GM10248 (cell line): ENCODE data around the gene ERAP2.

Experiments used
- CTCF ChIA-PET: fragments of 300-600 bp; sonication (Branson Sonifier 250); formaldehyde crosslinking; extraction: SDS; loops from one replicate; lab custom pipeline; 2021; ENCODE audit warnings: antibody characterized with exemption; lab: Yijun Ruan, JAX
- POLR2A ChIA-PET: fragments of 350-650 bp; sonication (Branson Sonifier 250); formaldehyde crosslinking; extraction: SDS; loops from one replicate; lab custom pipeline; 2020; ENCODE audit warnings: antibody characterized with exemption; lab: Yijun Ruan, JAX
- DNase-seq: peaks from one replicate; pipeline ENCODE4 v3.0.0; 2012; ENCODE audit errors: extremely low spot score
- TF ChIP-seq, protein P1 (sequence below): IDR thresholded peaks from 2 replicates; pipeline ENCODE4 v1.5.1; 2012; ENCODE audit warnings: mild to moderate bottlenecking, low read depth; ENCODE audit errors: extremely low read depth, missing control alignments, control extremely low read depth

ERAP2 gene

DNA sequence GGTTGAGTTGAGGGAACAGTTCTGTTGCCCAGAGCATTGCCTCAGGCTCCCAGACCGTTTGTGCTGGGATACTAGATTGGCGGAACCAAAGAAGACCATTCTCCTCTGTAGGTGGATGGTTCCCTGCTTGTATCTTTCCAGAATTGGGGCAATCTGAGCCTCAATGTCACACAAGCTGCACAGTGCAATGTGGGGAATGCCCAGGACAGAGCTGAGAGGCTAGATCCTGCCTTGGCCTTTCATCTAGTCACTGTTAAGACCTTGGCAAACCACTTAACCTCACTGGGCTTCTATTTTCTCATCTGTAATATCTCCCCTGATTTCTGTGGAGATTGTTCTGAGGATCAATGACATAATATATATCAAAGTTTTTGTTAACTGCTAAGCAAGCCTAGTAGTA lies 16.9 kb upstream of the ERAP2 start:
- no peak for DNase-seq
- ChIA-PET POLR2A (no interaction called here), CTCF (interaction anchor here (1.1 to 7.1 kb wide), 2 partner anchors 9 to 14 kb away, joined by 3 to 53 read pairs; no protein-coding TSS in a partner anchor)
- TF ChIP-seq, protein P1, sequence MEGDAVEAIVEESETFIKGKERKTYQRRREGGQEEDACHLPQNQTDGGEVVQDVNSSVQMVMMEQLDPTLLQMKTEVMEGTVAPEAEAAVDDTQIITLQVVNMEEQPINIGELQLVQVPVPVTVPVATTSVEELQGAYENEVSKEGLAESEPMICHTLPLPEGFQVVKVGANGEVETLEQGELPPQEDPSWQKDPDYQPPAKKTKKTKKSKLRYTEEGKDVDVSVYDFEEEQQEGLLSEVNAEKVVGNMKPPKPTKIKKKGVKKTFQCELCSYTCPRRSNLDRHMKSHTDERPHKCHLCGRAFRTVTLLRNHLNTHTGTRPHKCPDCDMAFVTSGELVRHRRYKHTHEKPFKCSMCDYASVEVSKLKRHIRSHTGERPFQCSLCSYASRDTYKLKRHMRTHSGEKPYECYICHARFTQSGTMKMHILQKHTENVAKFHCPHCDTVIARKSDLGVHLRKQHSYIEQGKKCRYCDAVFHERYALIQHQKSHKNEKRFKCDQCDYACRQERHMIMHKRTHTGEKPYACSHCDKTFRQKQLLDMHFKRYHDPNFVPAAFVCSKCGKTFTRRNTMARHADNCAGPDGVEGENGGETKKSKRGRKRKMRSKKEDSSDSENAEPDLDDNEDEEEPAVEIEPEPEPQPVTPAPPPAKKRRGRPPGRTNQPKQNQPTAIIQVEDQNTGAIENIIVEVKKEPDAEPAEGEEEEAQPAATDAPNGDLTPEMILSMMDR, result no peak

DNA sequence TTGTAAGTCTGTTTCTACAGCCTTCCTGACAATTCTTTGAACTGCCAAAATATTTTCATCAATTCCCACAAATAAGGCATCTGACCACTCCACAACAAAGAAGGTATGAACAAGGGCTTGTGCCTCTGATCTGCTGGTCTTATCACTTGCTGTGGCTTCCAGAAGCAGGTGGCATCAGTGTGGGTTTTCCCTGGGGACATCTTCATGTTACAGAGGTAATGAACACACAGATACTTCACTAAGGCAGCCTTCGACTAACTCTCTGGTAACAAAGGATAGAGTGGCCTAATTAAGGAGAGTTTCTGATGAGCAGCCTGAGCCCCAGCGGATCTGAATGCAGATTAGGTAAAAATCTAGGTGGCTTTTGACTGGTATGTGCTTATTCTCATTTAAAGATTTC lies 15.2 kb upstream of the ERAP2 start:
- POLR2A ChIA-PET, result no interaction called here
- DNase-seq, result no peak
- CTCF ChIA-PET, result interaction anchor here (1.0 to 7.1 kb wide), 2 partner anchors 8 to 219 kb away, joined by 3 to 53 read pairs; no protein-coding TSS in a partner anchor
- TF ChIP-seq, protein P1, result no peak

DNA sequence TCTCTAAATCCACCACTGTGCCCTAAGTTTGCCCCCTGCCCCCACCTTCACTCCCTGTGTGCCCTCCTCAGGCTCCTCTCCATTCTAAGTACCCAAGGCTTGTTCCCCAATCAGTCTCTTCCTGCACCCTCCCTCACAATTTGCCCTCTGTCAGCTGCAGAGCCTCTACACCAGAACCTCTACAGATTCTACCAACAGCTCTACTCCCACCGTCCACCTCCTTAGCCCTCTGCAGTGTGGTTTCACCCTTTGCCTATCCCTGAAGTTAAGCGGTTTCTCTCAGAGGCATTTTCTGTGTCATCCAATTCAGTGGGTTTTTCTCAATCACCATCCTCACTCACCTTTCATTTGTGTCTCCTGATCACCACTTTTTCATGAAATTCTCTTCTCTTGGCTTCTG lies 13.2 kb upstream of the ERAP2 start:
- TF ChIP-seq, protein P1, result no peak
- ChIA-PET CTCF (interaction anchor here (0.9 to 1.3 kb wide), 2 partner anchors 8 to 14 kb away, joined by 3 to 4 read pairs; no protein-coding TSS in a partner anchor), POLR2A (interaction anchor here (0.6 kb wide), 1 partner anchor 57 kb away, joined by 3 read pairs; no protein-coding TSS in a partner anchor)
- no peak for DNase-seq

DNA sequence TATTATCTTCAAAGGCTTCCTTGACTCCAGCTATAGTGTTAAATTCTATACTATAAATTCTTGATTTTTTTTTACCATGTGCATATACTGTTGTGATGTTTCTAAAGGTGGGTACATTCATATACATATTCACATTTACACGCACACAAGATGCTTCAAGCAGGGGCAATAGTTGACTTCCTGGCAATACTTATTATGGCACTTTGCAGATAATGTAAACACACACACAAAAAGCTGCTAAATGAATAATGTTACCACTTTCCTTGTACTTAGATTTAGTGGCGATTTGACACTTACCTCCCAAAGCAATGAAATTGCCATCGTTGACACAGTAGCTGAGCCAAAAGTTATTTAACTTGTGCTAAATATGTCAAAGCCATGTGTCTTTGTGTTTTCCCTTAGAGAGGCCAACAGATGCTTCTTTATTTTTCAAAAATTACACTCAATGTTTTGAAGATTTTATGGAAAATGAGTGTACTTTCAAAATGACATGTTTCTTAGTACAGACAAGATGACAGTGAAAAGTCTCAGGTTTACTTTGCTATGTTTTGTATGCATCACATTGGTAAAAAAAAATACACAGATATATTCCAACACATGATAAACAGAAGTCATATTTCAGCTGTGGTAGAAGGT lies 12.2 kb upstream of the ERAP2 start:
- ChIA-PET CTCF (interaction anchor here (0.9 to 8.7 kb wide), 4 partner anchors 9 to 297 kb away, joined by 3 to 116 read pairs (median 4); partner anchors contain the start of gene ERAP2), POLR2A (no interaction called here)
- TF ChIP-seq, protein P1, result no peak
- DNase-seq, result no peak

DNA sequence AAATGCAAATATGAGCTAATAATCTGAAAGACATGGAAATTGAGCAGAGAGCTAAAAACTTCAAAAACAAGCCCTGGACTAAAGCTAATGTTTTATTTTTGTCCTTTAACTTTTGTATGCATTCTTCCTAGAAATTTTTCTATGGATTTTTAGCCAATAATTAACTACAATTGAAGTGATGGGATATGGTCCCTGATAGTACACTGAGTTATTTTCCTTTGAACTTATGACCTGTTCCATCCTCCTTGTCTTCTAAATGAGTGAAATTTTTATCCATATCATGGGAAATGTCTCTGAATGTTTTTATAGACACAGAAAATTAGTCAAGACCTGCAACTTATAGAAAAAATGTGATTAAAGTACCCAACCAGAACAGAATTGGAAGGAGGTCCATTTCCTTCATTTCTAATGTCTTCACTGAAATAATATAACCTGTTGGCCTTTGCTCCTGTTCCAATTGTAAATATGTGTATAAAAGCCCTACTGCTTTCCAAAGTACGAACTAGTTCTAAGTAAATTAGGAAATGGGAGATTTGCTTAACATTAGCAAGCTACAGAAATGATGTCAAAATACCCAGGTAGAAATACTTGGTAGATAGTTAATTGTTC lies 11.3 kb upstream of the ERAP2 start:
- TF ChIP-seq, protein P1, result no peak
- POLR2A ChIA-PET, result no interaction called here
- CTCF ChIA-PET, result interaction anchor here (0.9 to 8.7 kb wide), 3 partner anchors 9 to 296 kb away, joined by 3 to 116 read pairs (median 4); partner anchors contain the start of gene ERAP2
- DNase-seq, result no peak

DNA sequence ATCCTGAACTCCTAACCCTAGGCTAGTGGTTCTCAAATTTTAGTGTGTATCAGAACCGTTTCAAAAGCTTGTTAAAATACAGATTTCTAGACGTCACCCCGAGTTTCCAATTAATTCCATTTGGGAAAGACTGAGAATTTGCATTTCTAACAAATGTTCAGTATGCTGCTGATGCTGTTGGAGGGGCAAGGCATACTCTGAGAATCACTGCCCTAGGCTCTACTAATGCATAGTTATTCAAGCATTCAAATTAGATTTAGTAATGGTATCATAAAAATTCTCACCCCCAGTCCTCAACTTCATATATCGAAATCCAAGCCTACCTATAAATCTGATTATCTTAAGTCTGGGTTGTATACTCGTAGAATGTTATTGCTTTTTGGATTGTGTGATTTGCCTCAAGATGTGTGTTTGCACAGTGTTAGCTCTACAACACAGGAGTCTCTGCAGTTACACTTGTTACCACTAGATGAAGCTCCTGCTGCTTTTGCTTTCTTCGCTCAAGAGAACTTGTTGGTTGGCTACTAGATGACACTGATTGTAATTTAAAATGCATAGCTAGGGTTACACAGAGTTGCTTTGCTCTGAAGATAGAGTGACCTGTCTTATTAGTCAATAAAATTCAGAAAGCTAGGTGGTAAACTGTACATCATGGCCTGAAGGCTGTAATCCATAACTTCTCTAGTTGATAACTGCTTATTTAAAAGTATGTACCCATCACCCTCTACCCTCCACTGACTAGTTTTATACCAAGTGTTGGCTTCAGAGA lies 7.5 kb upstream of the ERAP2 start:
- DNase-seq, result peak; percentile 53
- POLR2A ChIA-PET, result no interaction called here

More for the DNA sequence above, 7.5 kb upstream of the ERAP2 start:
- TF ChIP-seq, protein P1, result peak; percentile 94
- CTCF ChIA-PET, result interaction anchor here (0.6 to 8.7 kb wide), 79 partner anchors 11 to 300 kb away, joined by 3 to 116 read pairs (median 4); partner anchors contain the start of genes ERAP1, ERAP2, LIX1 and LNPEP
